PC-9 (cell line): ENCODE results near the gene UROS.

Experiments
- EZH2 ChIP-seq: fragments of 200-600 bp; sonication (generic); IDR thresholded peaks from 2 replicates; pipeline ENCODE4 v1.8.0; 2017; ENCODE audit warnings: antibody characterized with exemption, low read depth
- TF ChIP-seq, protein P1 (sequence below): fragments of 200-600 bp; sonication (generic); conservative IDR thresholded peaks from 2 replicates; pipeline ENCODE4 v1.6.1; 2017; ENCODE audit warnings: mixed run types, antibody characterized with exemption, mild to moderate bottlenecking, moderate library complexity

- TF ChIP-seq, protein P1, sequence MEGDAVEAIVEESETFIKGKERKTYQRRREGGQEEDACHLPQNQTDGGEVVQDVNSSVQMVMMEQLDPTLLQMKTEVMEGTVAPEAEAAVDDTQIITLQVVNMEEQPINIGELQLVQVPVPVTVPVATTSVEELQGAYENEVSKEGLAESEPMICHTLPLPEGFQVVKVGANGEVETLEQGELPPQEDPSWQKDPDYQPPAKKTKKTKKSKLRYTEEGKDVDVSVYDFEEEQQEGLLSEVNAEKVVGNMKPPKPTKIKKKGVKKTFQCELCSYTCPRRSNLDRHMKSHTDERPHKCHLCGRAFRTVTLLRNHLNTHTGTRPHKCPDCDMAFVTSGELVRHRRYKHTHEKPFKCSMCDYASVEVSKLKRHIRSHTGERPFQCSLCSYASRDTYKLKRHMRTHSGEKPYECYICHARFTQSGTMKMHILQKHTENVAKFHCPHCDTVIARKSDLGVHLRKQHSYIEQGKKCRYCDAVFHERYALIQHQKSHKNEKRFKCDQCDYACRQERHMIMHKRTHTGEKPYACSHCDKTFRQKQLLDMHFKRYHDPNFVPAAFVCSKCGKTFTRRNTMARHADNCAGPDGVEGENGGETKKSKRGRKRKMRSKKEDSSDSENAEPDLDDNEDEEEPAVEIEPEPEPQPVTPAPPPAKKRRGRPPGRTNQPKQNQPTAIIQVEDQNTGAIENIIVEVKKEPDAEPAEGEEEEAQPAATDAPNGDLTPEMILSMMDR: no peak
- no peak for TF ChIP-seq EZH2
Observed at GRCh38 chr10:125797994-125798662, 24.9 kb downstream of the UROS start.
